Right atrium auricular region (tissue), 2 donors: Measurements from ENCODE around the gene AR. TPM values are rescaled to one million over a fixed set of nuclear protein-coding genes. Genes with fewer than 3 reads are reported as not detected.

Source experiments
- DNase-seq: peaks from one replicate; pipeline ENCODE4 v3.0.0-alpha.2; 2019; ENCODE audit warnings: low spot score
- H3K27ac ChIP-seq, 2 donors: fragments of 200-600 bp; sonication (generic); 1 replicate in 1 of 2; 2 replicates in 1 of 2; pipeline ENCODE4 v1.5.1; 2016 to 2019
- H3K27me3 ChIP-seq, 2 donors: fragments of 200-600 bp; sonication (generic); one replicate each; pipeline versions ENCODE4 v1.5.1 to v1.6.0; 2017 to 2019
- H3K36me3 ChIP-seq: fragments of 200-600 bp; sonication (generic); one replicate; pipeline ENCODE4 v1.5.1; 2016
- H3K4me1 ChIP-seq, 2 donors: fragments of 200-600 bp; sonication (generic); one replicate each; pipeline versions ENCODE4 v1.5.1 to v1.6.0; 2017 to 2019
- H3K4me3 ChIP-seq, 2 donors: fragments of 200-600 bp; sonication (generic); 1 replicate in 1 of 2; 2 replicates in 1 of 2; pipeline ENCODE4 v1.5.1; 2017 to 2019; ENCODE audit warnings: mild to moderate bottlenecking in 1 of 2, moderate library complexity in 1 of 2
- H3K9me3 ChIP-seq, 2 donors: fragments of 200-600 bp; sonication (generic); one replicate each; pipeline ENCODE4 v1.5.1; 2019
- CTCF ChIP-seq, 2 donors: fragments of 200-600 bp; sonication (generic); IDR thresholded peaks; one replicate each; pipeline ENCODE4 v1.5.1; 2019; ENCODE audit warnings: antibody characterized with exemption in 2 of 2
- total RNA-seq, 2 donors: library from RNA; depleted of rRNA; stranded (reverse); fragments of >200 nt; gene quantifications; one replicate each; pipeline ENCODE4 v1.1.0, GENCODE V29; 2016

AR gene
- total RNA-seq: 1 to 10 TPM; 7.9 to 9.1 TPM

- Histone ChIP-seq H3K27ac (peak within 1 kb of the TSS; percentile 76), H3K36me3 (no peaks in the 10 kb centered on the region), H3K27me3 (no peaks in the 10 kb centered on the region), H3K9me3 (no peaks in the 10 kb centered on the region), H3K4me3 (peak within 1 kb of the TSS; percentile 49 to 55), H3K4me1 (no peaks in the 10 kb centered on the region)
- DNase-seq: peak; percentile 74
- no peak for TF ChIP-seq CTCF (IDR thresholded peaks at IDR 0.05)
These were observed at the start of gene AR for GRCh38 chrX:67543818-67544217. TSS of gene AR (plus strand) at chrX:67544021. CDS start at chrX:67545147, 1,126 bp downstream.

- Histone ChIP-seq H3K27ac (no peak overlapping the region), H3K4me1 (no peaks in the 10 kb centered on the region), H3K27me3 (no peaks in the 10 kb centered on the region), H3K9me3 (peaks cover 0 to 1% of the 10 kb centered on the region in 2 donors), H3K36me3 (no peaks in the 10 kb centered on the region), H3K4me3 (no peak overlapping the region)
- no peak for TF ChIP-seq CTCF (IDR thresholded peaks at IDR 0.05)
- DNase-seq: no peak
These were observed 43.2 kb upstream of the AR start for GRCh38 chrX:67500617-67501016.

GRCh38 chrX:67503004-67503403, 40.8 kb upstream of the AR start:
- Histone ChIP-seq H3K27ac (no peak overlapping the region), H3K4me3 (no peak overlapping the region), H3K27me3 (no peaks in the 10 kb centered on the region), H3K36me3 (no peaks in the 10 kb centered on the region), H3K4me1 (no peaks in the 10 kb centered on the region), H3K9me3 (peaks cover 0 to 14% of the 10 kb centered on the region in 2 donors)
- DNase-seq: no peak
- TF ChIP-seq CTCF (IDR thresholded peaks at IDR 0.05): no peak

- no peak overlapping the region for H3K4me3 ChIP-seq
- no peak for TF ChIP-seq CTCF (IDR thresholded peaks at IDR 0.05)
- DNase-seq: no peak
These were observed 40.4 kb upstream of the AR start for GRCh38 chrX:67503453-67503852.

GRCh38 chrX:67520671-67521070, 23.1 kb upstream of the AR start:
- no peak overlapping the region for H3K4me3 ChIP-seq
- no peaks in the 10 kb centered on the region for H3K36me3 ChIP-seq
- TF ChIP-seq CTCF (IDR thresholded peaks at IDR 0.05): no peak
- DNase-seq: no peak
- H3K4me1 ChIP-seq: peaks cover 0 to 4% of the 10 kb centered on the region in 2 donors
- peaks cover 0 to 27% of the 10 kb centered on the region in 2 donors for H3K9me3 ChIP-seq
- no peak overlapping the region for H3K27ac ChIP-seq
- no peaks in the 10 kb centered on the region for H3K27me3 ChIP-seq

More at GRCh38 chrX:67503453-67503852, 40.4 kb upstream of the AR start:
- H3K27me3 ChIP-seq: no peaks in the 10 kb centered on the region
- peaks cover 0 to 14% of the 10 kb centered on the region in 2 donors for H3K9me3 ChIP-seq
- no peaks in the 10 kb centered on the region for H3K36me3 ChIP-seq
- no peaks in the 10 kb centered on the region for H3K4me1 ChIP-seq
- H3K27ac ChIP-seq: no peak overlapping the region

- Histone ChIP-seq H3K9me3 (peaks cover 0 to 12% of the 10 kb centered on the region in 2 donors), H3K4me1 (peaks cover 0 to 4% of the 10 kb centered on the region in 2 donors), H3K27me3 (no peaks in the 10 kb centered on the region), H3K36me3 (no peaks in the 10 kb centered on the region), H3K4me3 (no peak overlapping the region), H3K27ac (no peak overlapping the region)
- no peak for DNase-seq
- TF ChIP-seq CTCF (IDR thresholded peaks at IDR 0.05): no peak
These were observed 20.7 kb upstream of the AR start for GRCh38 chrX:67523002-67523681.
